Urinary bladder (tissue), 4 donors: ENCODE results near the gene CAMK4. TPM values are rescaled to one million over a fixed set of nuclear protein-coding genes. Genes with fewer than 3 reads are reported as not detected.
"Not testable (repeated sequence)": the region's sequence is repeated elsewhere in the genome, so short reads cannot be mapped to it uniquely, and the experiment has no call there.

Experiments used
- DNase-seq: peaks from one replicate; pipeline ENCODE4 v3.0.0-alpha.2; 2015; ENCODE audit errors: extremely low spot score
- H3K27ac ChIP-seq: one replicate; pipeline ENCODE4 v1.5.1; 2013; ENCODE audit warnings: low read depth, mild to moderate bottlenecking, moderate library complexity
- H3K36me3 ChIP-seq: one replicate; pipeline ENCODE4 v1.6.1; 2013; ENCODE audit warnings: mild to moderate bottlenecking, moderate library complexity; ENCODE audit not compliant: insufficient read depth
- H3K4me1 ChIP-seq: one replicate; pipeline ENCODE4 v1.6.1; 2013; ENCODE audit warnings: mild to moderate bottlenecking, moderate library complexity; ENCODE audit not compliant: insufficient read depth
- H3K4me3 ChIP-seq: one replicate; pipeline ENCODE4 v1.5.1; 2013; ENCODE audit warnings: low read depth, low read length
- WGBS: extraction: QIAGEN DNeasy Blood & Tissue Kit; methylation state at CpG from one replicate; pipeline ENCODE4 v1.1.7; 2013; 5-methylcytosine and 5-hydroxymethylcytosine counted together
- polyA plus RNA-seq: library from polyadenylated mRNA; stranded (reverse); fragments of 200-250 nt; gene quantifications from one replicate; pipeline ENCODE4 v1.2.3, GENCODE V29; 2013
- total RNA-seq: library from RNA; depleted of rRNA; stranded (reverse); fragments of >200 nt; gene quantifications from one replicate; pipeline ENCODE4 v1.2.3, GENCODE V29; 2014
- donor health status: healthy with polysubstance abuse.
- donor health status: healthy.

CAMK4 gene
- total and polyA plus RNA-seq, 2 donors, result 1.2 to 30.9 TPM

GRCh38 chr5:111254613-111255012 is 30.4 kb downstream of the CAMK4 start:
- no peaks in the 10 kb centered on the region for H3K4me1 ChIP-seq
- H3K4me3 ChIP-seq, result no peak overlapping the region
- H3K27ac ChIP-seq, result no peak overlapping the region
- WGBS, result 85% methylated on average over 3 of the region's 3 CpGs
- no peak for DNase-seq
- no peaks in the 10 kb centered on the region for H3K36me3 ChIP-seq

- Histone ChIP-seq H3K36me3 (no peaks in the 10 kb centered on the region), H3K27ac (no peak overlapping the region), H3K4me1 (no peaks in the 10 kb centered on the region), H3K4me3 (no peak overlapping the region)
- no peak for DNase-seq
- 32% methylated on average over 1 of the region's 1 CpG for whole genome bisulfite sequencing
These were observed 31.0 kb downstream of the CAMK4 start for GRCh38 chr5:111255169-111255568.

GRCh38 chr5:111256128-111256527 is 31.9 kb downstream of the CAMK4 start:
- H3K4me1 ChIP-seq, result no peaks in the 10 kb centered on the region
- no peaks in the 10 kb centered on the region for H3K36me3 ChIP-seq
- DNase-seq, result no peak
- no peak overlapping the region for H3K27ac ChIP-seq
- WGBS, result 89% methylated on average over 1 of the region's 1 CpG
- H3K4me3 ChIP-seq, result no peak overlapping the region

- WGBS, result 92% methylated on average over 4 of the region's 4 CpGs
These were observed 33.4 kb downstream of the CAMK4 start for GRCh38 chr5:111257610-111258009.

GRCh38 chr5:111259636-111260035 is 35.5 kb downstream of the CAMK4 start:
- DNase-seq, result no peak
- WGBS, result 76% methylated on average over 3 of the region's 3 CpGs
- Histone ChIP-seq H3K4me3 (no peak overlapping the region), H3K27ac (no peak overlapping the region), H3K4me1 (no peaks in the 10 kb centered on the region), H3K36me3 (no peaks in the 10 kb centered on the region)

More at GRCh38 chr5:111257610-111258009, 33.4 kb downstream of the CAMK4 start:
- H3K27ac ChIP-seq, H3K4me1 ChIP-seq, H3K4me3 ChIP-seq, H3K36me3 ChIP-seq, DNase-seq: not testable (repeated sequence)

GRCh38 chr5:111261610-111262009 is 37.4 kb downstream of the CAMK4 start:
- no peaks in the 10 kb centered on the region for H3K4me1 ChIP-seq
- H3K27ac ChIP-seq, result no peak overlapping the region
- no peak overlapping the region for H3K4me3 ChIP-seq
- DNase-seq, result no peak
- H3K36me3 ChIP-seq, result no peaks in the 10 kb centered on the region
- WGBS, result 65% methylated on average over 1 of the region's 1 CpG

- 53% methylated on average over 2 of the region's 2 CpGs for WGBS
- H3K4me1 ChIP-seq, result no peaks in the 10 kb centered on the region
- H3K36me3 ChIP-seq, result no peaks in the 10 kb centered on the region
- DNase-seq, result no peak
- H3K27ac ChIP-seq, result no peak overlapping the region
- H3K4me3 ChIP-seq, result no peak overlapping the region
These were observed 38.0 kb downstream of the CAMK4 start for GRCh38 chr5:111262153-111262552.

GRCh38 chr5:111262815-111263214 is 38.6 kb downstream of the CAMK4 start:
- no peak for DNase-seq
- Histone ChIP-seq H3K27ac (no peak overlapping the region), H3K4me1 (no peaks in the 10 kb centered on the region), H3K4me3 (no peak overlapping the region), H3K36me3 (no peaks in the 10 kb centered on the region)
- 93% methylated on average over 1 of the region's 1 CpG for WGBS

GRCh38 chr5:111266491-111266890 is 42.3 kb downstream of the CAMK4 start:
- no peaks in the 10 kb centered on the region for H3K4me1 ChIP-seq
- DNase-seq, result no peak
- 73% methylated on average over 2 of the region's 2 CpGs for WGBS
- no peaks in the 10 kb centered on the region for H3K36me3 ChIP-seq
- H3K27ac ChIP-seq, result no peak overlapping the region
- H3K4me3 ChIP-seq, result no peak overlapping the region

GRCh38 chr5:111268300-111268699 is 44.1 kb downstream of the CAMK4 start:
- no peaks in the 10 kb centered on the region for H3K4me1 ChIP-seq
- H3K36me3 ChIP-seq, result no peaks in the 10 kb centered on the region
- DNase-seq, result no peak
- no peak overlapping the region for H3K27ac ChIP-seq
- no peak overlapping the region for H3K4me3 ChIP-seq

GRCh38 chr5:111271885-111272284 is 47.7 kb downstream of the CAMK4 start:
- Histone ChIP-seq H3K27ac (no peak overlapping the region), H3K4me1 (no peaks in the 10 kb centered on the region), H3K4me3 (no peak overlapping the region), H3K36me3 (no peaks in the 10 kb centered on the region)
- WGBS, result 88% methylated on average over 3 of the region's 3 CpGs
- DNase-seq, result no peak

- WGBS, result 89% methylated on average over 2 of the region's 2 CpGs
- DNase-seq, result no peak
- Histone ChIP-seq H3K36me3 (no peaks in the 10 kb centered on the region), H3K4me1 (no peaks in the 10 kb centered on the region), H3K27ac (no peak overlapping the region), H3K4me3 (no peak overlapping the region)
These were observed 52.9 kb downstream of the CAMK4 start for GRCh38 chr5:111277061-111277460.

- no peaks in the 10 kb centered on the region for H3K4me1 ChIP-seq
- no peak for DNase-seq
- no peak overlapping the region for H3K4me3 ChIP-seq
- H3K27ac ChIP-seq, result no peak overlapping the region
- 52% methylated on average over 12 of the region's 12 CpGs for WGBS
- H3K36me3 ChIP-seq, result no peaks in the 10 kb centered on the region
These were observed 54.8 kb downstream of the CAMK4 start for GRCh38 chr5:111278858-111279504.

GRCh38 chr5:111280282-111280951 is 56.2 kb downstream of the CAMK4 start:
- Histone ChIP-seq H3K4me3 (no peak overlapping the region), H3K36me3 (no peaks in the 10 kb centered on the region), H3K4me1 (no peaks in the 10 kb centered on the region), H3K27ac (no peak overlapping the region)
- no peak for DNase-seq
- 47% methylated on average over 6 of the region's 6 CpGs for WGBS
